HepG2 (cell line): Measurements from ENCODE around the gene PKDREJ. TPM values are rescaled to one million over a fixed set of nuclear protein-coding genes. Genes with fewer than 3 reads are reported as not detected.
A peak's percentile ranks its signal among the peaks of the same experiment; 100 is the strongest.

Source experiments
- AHDC1 ChIP-seq: sonication (generic); formaldehyde crosslinking; IDR thresholded peaks from 2 replicates; pipeline ENCODE4 v1.5.1; 2020; ENCODE audit warnings: mild to moderate bottlenecking, missing genetic modification reagents, borderline replicate concordance
- HINFP ChIP-seq: sonication (generic); formaldehyde crosslinking; IDR thresholded peaks from 2 replicates; pipeline ENCODE4 v1.4.0; 2020; ENCODE audit warnings: low read depth, mild to moderate bottlenecking, missing genetic modification reagents
- JDP2 ChIP-seq: sonication (generic); formaldehyde crosslinking; IDR thresholded peaks from 2 replicates; pipeline ENCODE4 v1.8.1; 2022; ENCODE audit warnings: missing genetic modification reagents, borderline replicate concordance
- NCOA5 ChIP-seq: sonication (generic); formaldehyde crosslinking; IDR thresholded peaks from 2 replicates; pipeline ENCODE4 v1.4.0; 2020; ENCODE audit warnings: missing genetic modification reagents
- RAD51 ChIP-seq: fragments of 450-650 bp; IDR thresholded peaks from 2 replicates; pipeline ENCODE4 v1.6.1; 2016; ENCODE audit warnings: borderline replicate concordance
- SAP130 ChIP-seq: IDR thresholded peaks from 2 replicates; pipeline ENCODE4 v1.6.1; 2016; ENCODE audit warnings: low read depth
- SP2 ChIP-seq: sonication (generic); formaldehyde crosslinking; IDR thresholded peaks from 2 replicates; pipeline ENCODE4 v1.5.1; 2020; ENCODE audit warnings: mild to moderate bottlenecking, missing genetic modification reagents
- TAF15 ChIP-seq: fragments of 200-400 bp; formaldehyde crosslinking; IDR thresholded peaks from one replicate; pipeline ENCODE4 v1.6.1; 2018; ENCODE audit warnings: mild to moderate bottlenecking, low read depth, low read length; ENCODE audit not compliant: poor library complexity, severe bottlenecking
- TERF1 ChIP-seq: sonication (generic); formaldehyde crosslinking; IDR thresholded peaks from 2 replicates; pipeline ENCODE4 v1.8.0; 2022; ENCODE audit warnings: mild to moderate bottlenecking, missing genetic modification reagents, moderate library complexity
- ZBTB4 ChIP-seq: sonication (generic); formaldehyde crosslinking; IDR thresholded peaks from 2 replicates; pipeline ENCODE4 v1.4.0; 2020; ENCODE audit warnings: missing genetic modification reagents, mild to moderate bottlenecking, borderline replicate concordance
- ZBTB44 ChIP-seq: sonication (generic); formaldehyde crosslinking; IDR thresholded peaks from 2 replicates; pipeline ENCODE4 v1.4.0; 2020; ENCODE audit warnings: missing genetic modification reagents
- ZFP37 ChIP-seq: sonication (generic); formaldehyde crosslinking; IDR thresholded peaks from 2 replicates; pipeline ENCODE4 v1.4.0; 2020; ENCODE audit warnings: missing genetic modification reagents, borderline replicate concordance
- ZNF563 ChIP-seq: sonication (generic); formaldehyde crosslinking; IDR thresholded peaks from 2 replicates; pipeline ENCODE4 v1.8.0; 2022; ENCODE audit warnings: mild to moderate bottlenecking, moderate library complexity, missing genetic modification reagents
- ZSCAN22 ChIP-seq: sonication (generic); formaldehyde crosslinking; IDR thresholded peaks from 2 replicates; pipeline ENCODE4 v1.4.0; 2020; ENCODE audit warnings: mild to moderate bottlenecking, missing genetic modification reagents
- polyA plus RNA-seq, 8 experiments: library from polyadenylated mRNA; depleted of rRNA in 3 of 8; stranded (reverse) in 7 of 8; unstranded in 1 of 8; fragments of >200 nt; fragmentation: Illumina TruSeq in 4 of 8; extraction: Trizol in 4 of 8; gene quantifications; 2 replicates each; pipeline versions ENCODE4 v1.2.1 to v1.2.3, GENCODE V29; 2011 to 2016; ENCODE audit warnings: low read depth in 4 of 8, missing spikeins in 1 of 8, mixed read lengths in 1 of 8; ENCODE audit not compliant: insufficient read depth in 1 of 8
- total RNA-seq, 5 experiments: library from RNA; depleted of rRNA; stranded (reverse); fragments of >200 nt; fragmentation: Illumina TruSeq; extraction: Trizol; gene quantifications; 2 replicates each; pipeline ENCODE4 v1.2.3, GENCODE V29; 2016; ENCODE audit warnings: low read depth in 1 of 5

The PKDREJ gene
- total and polyA plus RNA-seq, 2 of the 13 experiments (the other 11 are each of a cell fraction or from before 2014, with no cell fraction given), result not detected

GRCh38 chr22:46296257-46297150 is 33.4 kb upstream of the PKDREJ start, which contains the start of gene GTSE1 (continued):
- TF ChIP-seq ZBTB44 (CRISPR knock-in tag) (0 out of 2 replicates have a peak, but pooled peaks have one; percentile 52), RAD51 (no peak), JDP2 (CRISPR knock-in tag) (peak; percentile 94), ZBTB4 (CRISPR knock-in tag) (no peak), SP2 (CRISPR knock-in tag) (peak; percentile 29; the same call in 1 of the 2 replicates), AHDC1 (no peak), NCOA5 (CRISPR knock-in tag) (no peak), HINFP (no peak), ZFP37 (CRISPR knock-in tag) (no peak), SAP130 (CRISPR knock-in tag) (peak; percentile 99), ZSCAN22 (CRISPR knock-in tag) (no peak), ZNF563 (CRISPR knock-in tag) (peak; percentile 53; the same call in 1 of the 2 replicates), TERF1 (CRISPR knock-in tag) (0 out of 2 replicates have a peak, but pooled peaks have one; percentile 68), TAF15 (no peak)
